NCI-H2196 (cell line): ENCODE data around the gene LRRC14B.
"Not testable (repeated sequence)": the region's sequence is repeated elsewhere in the genome, so short reads cannot be mapped to it uniquely, and the experiment has no call there.

Source experiments
- DNase-seq: peaks from one replicate; lab custom pipeline; 2025; ENCODE audit not compliant: unreplicated experiment; lab: John Stamatoyannopoulos, UW

LRRC14B gene

GRCh38 chr5:159448-160172 lies 31.7 kb upstream of the LRRC14B start:
- no peak for DNase-seq

GRCh38 chr5:160173-160510 lies 31.2 kb upstream of the LRRC14B start:
- DNase-seq: no peak

GRCh38 chr5:160921-161802 lies 30.1 kb upstream of the LRRC14B start:
- DNase-seq: no peak

- DNase-seq: no peak
These were observed 29.5 kb upstream of the LRRC14B start for GRCh38 chr5:161803-162110.

GRCh38 chr5:162190-162564 lies 29.1 kb upstream of the LRRC14B start:
- DNase-seq: no peak

- no peak for DNase-seq
These were observed 28.5 kb upstream of the LRRC14B start for GRCh38 chr5:162565-163337.

- DNase-seq: no peak
These were observed 28.0 kb upstream of the LRRC14B start for GRCh38 chr5:163338-163620.

- DNase-seq: no peak
These were observed 27.5 kb upstream of the LRRC14B start for GRCh38 chr5:163841-164240.

- DNase-seq: no peak
These were observed 27.1 kb upstream of the LRRC14B start for GRCh38 chr5:164244-164643.

GRCh38 chr5:164783-165182 lies 26.5 kb upstream of the LRRC14B start:
- not testable (repeated sequence) for DNase-seq

- DNase-seq: no peak
These were observed 24.6 kb upstream of the LRRC14B start for GRCh38 chr5:166441-167372.

GRCh38 chr5:167511-167910 lies 23.8 kb upstream of the LRRC14B start:
- no peak for DNase-seq

- no peak for DNase-seq
These were observed 23.2 kb upstream of the LRRC14B start for GRCh38 chr5:167982-168660.

- no peak for DNase-seq
These were observed 22.1 kb upstream of the LRRC14B start for GRCh38 chr5:169071-169727.

- DNase-seq: no peak
These were observed 21.6 kb upstream of the LRRC14B start for GRCh38 chr5:169728-170094.

- no peak for DNase-seq
These were observed 20.1 kb upstream of the LRRC14B start for GRCh38 chr5:170971-171800.

- DNase-seq: no peak
These were observed 19.4 kb upstream of the LRRC14B start for GRCh38 chr5:171801-172331.

GRCh38 chr5:172421-172820 lies 18.9 kb upstream of the LRRC14B start:
- DNase-seq: no peak

- no peak for DNase-seq
These were observed 18.4 kb upstream of the LRRC14B start for GRCh38 chr5:172841-173251.
